DMS153 (cell line): ENCODE measurements around the gene BASP1.
"Not testable (repeated sequence)": the region's sequence is repeated elsewhere in the genome, so short reads cannot be mapped to it uniquely, and the experiment has no call there.

Source experiments
- DNase-seq: peaks from one replicate; lab custom pipeline; 2025; lab: John Stamatoyannopoulos, UW

BASP1 gene

DNA sequence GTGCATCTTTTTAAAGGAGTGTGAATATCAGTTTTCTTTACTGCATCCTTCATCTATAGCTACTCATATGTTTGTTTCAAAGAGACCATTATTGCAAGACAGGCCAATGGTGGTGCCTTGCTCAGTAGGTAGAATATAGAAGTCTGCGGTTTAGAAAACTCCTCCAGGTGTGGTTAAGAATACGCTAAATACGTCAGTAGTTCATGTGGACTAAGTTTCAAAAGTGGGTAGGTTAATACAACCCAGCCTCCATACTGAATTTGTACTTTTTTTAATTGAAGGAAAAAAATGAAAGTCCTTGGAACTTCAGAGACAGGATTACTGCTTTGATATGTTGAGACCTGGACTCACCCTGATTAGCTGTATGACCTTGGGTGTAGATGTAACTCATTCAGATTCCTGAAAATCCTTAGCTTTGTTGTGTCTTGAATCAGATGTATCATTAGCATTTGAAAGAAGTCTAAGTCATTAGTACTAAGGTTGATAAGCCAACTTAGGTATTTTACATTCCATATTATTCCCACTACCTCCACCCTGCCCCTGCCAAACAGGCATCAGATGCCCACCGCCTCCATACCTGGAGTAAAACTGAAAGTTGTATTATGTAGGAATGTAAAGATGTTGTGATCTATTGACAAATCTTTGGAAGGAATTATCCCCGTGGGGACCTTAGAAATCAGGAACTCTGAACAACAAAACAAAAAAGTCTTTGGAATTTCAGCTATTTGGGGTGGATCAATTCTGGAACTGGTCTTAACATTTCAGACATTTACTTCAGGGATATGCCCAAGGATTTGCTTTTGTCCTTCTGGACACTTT is 6.1 kb downstream of the BASP1 start:
- DNase-seq = no peak

DNA sequence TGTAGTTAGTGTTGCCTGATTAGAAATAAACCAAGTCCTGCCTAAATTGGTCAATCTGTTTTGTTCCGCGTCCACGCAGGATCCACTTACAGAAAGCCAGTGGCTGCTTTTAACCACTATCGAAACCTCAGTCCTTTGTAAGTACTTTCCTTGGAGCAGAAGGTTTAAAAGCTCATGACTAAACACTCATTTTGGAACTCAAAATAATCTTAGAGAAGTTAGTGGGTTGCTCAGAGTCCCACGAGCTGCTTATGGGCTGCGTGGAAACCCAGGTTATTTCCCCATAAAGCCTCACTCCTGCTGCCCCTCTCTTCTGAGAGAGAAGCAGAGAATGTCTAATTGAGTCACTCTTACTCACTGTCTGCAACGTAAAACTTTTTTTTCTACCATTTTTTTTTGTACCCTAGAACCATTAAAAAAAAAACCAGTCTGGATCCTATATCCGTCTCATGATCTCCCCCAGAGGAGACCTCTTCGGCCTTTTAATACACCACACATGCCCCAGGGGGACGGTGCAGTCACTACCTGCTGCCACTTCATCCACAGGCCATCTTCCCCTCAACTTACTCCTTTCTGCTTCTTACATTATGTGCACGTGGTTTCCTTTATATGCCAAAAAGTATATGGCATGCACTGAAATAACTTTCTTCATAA is 7.6 kb downstream of the BASP1 start:
- DNase-seq = no peak

- no peak for DNase-seq
Measured at GRCh38 chr5:17225520-17225919, 8.1 kb downstream of the BASP1 start.

GRCh38 chr5:17227868-17228267 is 10.4 kb downstream of the BASP1 start:
- DNase-seq = no peak

DNA sequence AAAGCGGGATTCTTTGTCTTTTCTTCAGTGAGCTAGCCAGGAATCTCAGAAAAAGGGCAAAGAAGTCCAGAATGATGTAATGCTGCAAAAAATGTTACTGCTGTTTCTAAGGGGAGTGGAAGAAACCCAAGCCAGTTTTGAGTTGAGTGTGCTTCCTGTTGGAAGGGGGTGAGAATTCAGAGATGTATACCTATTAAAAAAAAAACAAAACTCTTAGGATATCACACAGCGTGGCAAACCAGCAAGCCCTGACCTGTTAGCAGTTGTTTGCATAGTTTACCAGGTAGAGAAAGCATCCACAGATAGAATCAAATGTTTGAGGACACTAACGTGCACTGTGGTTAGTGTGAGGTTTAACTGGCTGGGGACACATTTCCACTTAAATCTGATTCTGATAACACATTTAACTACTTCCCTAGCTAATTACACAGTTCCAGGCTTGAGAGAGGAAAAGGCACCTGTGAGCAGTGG is 11.4 kb downstream of the BASP1 start:
- DNase-seq = peak; percentile 91

DNA sequence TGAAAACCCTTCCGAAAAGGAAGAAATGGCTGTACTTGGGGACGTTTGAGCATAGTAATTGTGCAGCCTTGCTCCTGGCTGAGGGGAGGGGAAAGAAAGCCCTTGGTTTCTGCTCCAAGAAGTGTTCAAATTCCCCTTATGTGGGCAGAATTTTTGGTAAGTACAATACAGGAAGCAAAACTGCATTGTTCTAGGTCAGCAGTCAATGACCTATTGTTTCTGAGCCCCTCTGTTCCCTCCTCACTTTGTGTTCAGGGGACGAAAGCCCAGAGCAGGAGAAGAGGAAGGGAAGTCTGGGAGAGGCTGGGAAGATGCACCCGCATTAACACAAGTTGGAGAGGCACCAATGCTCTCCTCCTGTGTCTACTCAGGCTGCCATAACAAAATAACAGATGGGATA is 11.9 kb downstream of the BASP1 start:
- DNase-seq = no peak

- no peak for DNase-seq
Measured at GRCh38 chr5:17230191-17230590, 12.8 kb downstream of the BASP1 start.

DNA sequence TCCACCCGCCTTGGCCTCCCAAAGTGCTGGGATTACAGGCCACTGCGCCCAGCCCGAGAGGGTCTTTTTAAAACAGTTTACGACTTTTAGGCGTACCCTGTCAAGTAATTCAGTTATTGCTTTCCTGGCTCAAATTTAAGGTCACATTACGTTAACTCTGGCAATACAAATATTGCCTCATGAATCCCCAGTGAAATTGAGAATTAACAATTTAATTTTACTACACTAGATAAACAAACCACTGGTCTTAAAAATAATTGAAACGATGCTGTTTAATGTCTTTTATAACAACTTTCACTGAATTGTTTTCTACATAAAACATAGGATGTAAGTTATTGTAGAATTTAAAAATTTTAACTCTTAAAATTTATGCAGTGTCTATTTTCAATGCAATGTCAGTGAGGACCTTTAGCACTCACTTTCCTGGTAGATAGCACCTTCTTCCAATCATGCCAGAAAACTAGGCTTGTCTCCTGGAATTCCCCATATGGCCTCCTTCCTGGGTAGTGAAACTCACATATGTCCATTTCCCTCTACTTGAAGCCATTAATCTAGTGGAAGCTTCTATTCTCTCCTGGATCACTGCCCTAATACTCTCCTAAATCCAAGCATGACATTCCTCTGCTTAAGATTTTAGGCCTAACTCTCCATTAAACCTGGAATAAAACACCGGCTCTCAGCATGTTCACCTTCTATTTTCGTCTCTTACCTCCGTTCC is 13.5 kb downstream of the BASP1 start:
- no peak for DNase-seq

- no peak for DNase-seq
Measured at GRCh38 chr5:17232405-17232804, 15.0 kb downstream of the BASP1 start.

GRCh38 chr5:17233488-17233887 is 16.1 kb downstream of the BASP1 start:
- DNase-seq = no peak

DNA sequence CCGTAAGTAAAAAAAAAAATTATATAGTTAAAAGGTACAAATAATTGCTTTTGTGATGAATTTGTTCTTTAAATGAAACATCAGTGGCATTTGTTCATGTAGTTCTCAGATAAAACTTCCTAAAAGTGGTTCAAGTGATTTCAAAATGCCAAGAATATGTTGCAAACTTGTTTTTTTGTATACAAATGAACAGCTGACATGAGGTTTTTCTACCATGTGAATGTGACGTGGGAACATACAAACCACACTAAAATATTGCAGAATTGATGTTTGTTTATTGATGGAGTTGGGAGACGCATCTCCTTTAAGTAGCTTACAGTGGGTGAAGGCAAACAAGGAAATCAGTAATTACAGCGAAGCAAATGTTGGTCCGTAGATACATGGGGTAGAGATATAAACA is 16.9 kb downstream of the BASP1 start:
- DNase-seq = no peak

- no peak for DNase-seq
Measured at GRCh38 chr5:17235731-17236330, 18.4 kb downstream of the BASP1 start.

GRCh38 chr5:17238521-17239041 is 21.1 kb downstream of the BASP1 start:
- no peak for DNase-seq

DNA sequence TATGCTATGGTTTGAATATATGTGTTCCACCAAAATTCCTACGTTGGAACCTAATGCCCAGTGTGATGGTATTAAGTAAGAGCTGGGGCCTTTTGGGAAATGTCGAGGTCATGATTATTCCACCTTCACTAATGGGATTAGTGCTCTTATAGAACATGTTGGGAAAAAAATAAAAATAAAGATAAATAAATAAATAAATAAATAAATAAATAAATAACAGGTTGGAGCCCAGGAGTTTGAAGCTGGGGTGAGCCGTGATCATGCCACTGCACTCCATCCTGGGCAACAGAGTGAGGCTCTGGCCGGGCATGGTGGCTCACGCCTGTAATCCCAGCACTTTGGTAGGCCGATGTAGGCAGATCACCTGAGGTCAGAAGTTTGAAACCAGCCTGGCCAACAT is 22.5 kb downstream of the BASP1 start:
- no peak for DNase-seq

GRCh38 chr5:17240487-17240886 is 23.1 kb downstream of the BASP1 start:
- DNase-seq = no peak

DNA sequence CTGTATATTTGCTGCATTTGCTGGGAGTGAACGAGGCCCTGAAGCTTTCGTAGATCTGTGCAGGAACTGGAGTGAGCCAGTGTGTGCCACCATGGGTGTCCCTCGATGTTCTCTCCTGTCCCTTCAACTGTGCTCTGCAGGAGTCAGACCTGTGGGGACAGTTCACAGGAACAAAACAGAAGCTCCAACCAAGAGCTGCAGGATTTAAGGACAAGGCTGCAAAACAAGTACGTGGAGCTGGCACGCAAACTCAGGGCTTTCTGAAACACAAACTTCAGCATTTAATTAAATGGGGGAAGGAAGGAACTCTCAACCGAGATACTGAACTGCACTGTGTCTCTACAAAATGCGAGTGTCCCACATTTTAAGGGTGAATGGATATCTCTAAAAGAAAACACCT is 24.2 kb downstream of the BASP1 start:
- no peak for DNase-seq

DNA sequence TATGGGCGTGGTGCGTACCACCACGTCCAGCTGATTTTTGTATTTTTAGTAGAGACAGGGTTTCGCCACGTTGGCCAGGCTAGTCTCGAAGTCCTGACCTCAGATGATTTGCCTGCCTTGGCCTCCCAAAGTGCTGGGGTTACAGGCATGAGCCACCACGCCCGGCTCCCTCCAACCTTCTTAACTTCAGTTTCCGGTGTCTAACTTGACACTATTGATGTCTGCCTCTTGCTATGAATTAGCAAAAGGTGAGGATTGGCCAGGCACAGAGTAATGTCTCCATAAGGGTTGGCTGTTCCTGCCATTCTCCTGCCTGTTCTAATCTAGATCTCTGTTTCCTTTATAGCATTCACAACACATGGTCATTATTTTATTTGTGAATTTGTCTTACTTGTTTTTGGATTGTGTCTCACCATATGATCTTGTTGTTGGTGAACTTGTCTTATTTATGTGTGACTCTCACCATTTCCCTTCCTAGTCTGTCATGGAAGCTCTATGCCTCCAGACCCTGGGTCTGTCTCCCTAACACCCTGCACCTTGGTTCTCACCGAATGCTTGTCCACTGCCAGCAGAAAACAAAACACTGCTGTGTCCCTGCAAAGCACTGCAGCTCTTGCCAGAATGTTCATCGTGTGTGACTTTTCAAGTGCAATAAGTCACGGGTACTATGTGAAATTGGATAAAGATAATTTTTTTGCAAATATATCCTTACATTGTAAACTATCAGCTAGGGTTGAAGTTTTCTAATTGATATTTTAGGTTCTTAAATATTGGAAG is 26.0 kb downstream of the BASP1 start:
- no peak for DNase-seq

DNA sequence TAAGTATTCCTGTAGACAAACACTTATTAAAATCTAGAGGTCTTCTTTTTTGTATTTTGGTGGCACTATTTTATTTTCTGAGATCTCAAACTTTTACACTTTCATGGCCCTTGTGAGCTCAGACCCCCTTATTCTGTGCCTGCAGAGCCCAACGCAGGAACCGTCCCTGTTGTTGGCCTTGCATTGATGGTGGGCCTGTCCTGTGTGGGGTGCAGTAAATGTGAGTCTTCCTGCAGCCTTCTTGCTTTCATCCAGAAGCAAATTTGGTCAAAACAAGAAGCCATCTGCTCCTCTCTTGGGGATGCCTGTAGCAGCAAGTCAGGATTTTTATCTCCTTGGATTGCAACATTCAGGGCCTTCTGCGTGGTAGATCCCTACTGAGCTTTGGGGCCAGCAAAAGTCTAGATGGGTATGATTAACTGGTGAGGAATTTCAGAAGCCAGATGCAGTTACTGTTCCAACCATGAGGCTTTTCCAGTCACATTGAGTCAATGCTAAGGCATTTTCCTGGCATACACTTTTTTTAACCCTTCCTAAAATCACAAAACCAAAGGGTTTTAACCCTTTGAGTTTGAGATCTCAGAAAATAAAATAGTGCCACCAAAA is 31.7 kb downstream of the BASP1 start:
- no peak for DNase-seq

GRCh38 chr5:17249841-17250240 is 32.4 kb downstream of the BASP1 start:
- DNase-seq = not testable (repeated sequence)

DNA sequence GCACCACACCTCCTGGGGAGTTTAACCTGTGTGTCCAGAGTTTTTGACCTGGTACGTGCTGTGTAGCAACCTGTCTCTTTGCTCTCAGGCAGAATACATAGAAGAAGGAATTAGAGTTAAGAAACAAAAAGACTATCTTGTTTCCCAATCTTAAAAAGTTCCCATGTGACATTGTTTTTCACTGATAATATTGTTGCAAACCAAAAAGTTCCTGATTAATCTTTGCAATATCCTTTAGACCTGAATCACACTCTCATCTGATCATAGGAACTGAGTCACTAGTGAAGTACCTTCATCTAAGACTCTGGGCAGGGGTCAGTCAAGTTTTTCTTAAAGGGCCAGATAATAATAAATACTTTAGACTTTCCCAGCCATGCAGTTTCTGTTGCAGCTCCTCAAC is 35.1 kb downstream of the BASP1 start:
- DNase-seq = no peak

DNA sequence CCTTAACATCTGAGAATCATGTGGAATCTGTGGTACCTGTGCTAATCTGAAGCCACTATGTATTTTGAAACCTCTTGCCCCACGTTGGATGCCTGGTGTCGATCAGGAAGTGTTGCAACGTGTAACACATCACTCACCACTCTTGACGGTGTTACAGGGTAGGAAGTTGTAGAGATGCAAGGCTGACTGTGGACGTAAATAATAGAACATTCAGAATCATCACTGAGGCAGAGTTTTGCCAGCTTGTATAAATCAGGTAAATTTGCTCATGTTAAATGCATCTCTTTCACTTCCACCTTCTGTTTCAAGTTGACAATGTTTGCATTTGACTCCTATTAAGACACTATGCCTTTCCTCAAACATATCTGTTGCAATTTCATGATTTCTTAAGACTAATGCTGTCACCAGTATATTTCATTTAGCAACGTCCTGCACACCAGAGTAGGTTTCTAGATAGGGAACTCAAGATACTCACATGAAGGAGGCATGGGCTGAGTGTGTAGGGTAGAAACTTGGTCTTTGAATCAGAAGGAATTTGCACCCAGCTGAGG is 38.1 kb downstream of the BASP1 start:
- no peak for DNase-seq
